ENCODE measurements around the gene KRT81.

GRCh38 chr12:52279422-52280318 is 11.7 kb downstream of the KRT81 start:
- TF ChIP-seq CTCF (conservative IDR thresholded peaks at IDR 0.05) (no peak), EZH2 (IDR thresholded peaks at IDR 0.05; ENCODE audit: low read depth) (no peak)

All from PC-9 (cell line).